HL-60/S4 treated with retinoic acid at 250 ng/mL for 4 days and 3 days (cell line): ENCODE data around the gene VPS8.

Source experiments
- in situ Hi-C: fragments of 300-500 bp; cut with MboI; formaldehyde crosslinking; loops from 2 replicates; pipeline ENCODE4 v1.7.0; 2022; ENCODE audit warnings: low sequenced_read_pairs

VPS8 gene

DNA sequence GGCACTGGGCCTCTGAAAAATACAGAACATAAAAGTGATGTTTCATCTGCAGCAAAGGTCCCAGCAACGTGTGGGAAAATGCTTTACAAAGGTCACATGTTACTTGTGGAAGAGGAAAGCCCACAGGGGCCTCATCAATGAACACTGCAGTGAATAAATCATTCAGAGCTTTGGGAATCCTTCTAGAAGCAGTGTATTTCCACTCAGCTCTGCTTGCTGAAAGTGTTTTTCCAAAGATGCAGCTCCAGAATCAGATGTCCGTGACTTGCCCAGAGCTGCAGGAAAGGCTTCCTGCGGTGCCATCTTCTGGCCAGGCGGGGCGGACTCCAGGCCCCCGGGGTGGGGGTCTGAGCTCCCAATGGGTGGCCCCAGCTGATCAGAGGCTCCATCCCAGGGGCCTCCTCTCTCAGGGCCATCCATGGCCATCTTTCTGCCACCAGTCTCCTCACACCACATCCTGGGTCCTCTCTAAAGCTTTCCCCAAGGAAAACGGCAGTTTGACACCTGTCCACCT lies 259.4 kb downstream of the VPS8 start:
- in situ Hi-C loops, result no loop called here

DNA sequence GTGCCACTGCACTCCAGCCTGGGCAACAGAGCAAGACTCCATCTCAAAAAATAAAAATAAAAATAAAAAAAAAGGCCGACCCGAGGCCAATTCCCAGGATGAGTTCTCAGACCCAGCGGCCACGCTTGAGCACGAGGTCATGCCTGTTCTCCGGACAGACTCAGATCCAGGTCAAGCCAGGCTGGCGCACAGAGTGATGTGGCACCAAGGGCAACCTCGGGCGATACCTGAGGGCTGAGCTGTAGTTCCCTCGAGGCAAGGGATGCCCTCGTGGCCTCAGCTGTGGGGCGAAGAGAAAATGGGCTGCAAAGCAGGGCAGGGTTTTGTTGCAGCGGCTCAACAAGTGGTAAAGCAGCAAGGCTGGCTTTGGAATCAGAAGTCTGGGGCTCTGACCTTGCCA lies 263.6 kb downstream of the VPS8 start:
- in situ Hi-C loops, result no loop called here

GRCh38 chr3:185076219-185076618 lies 264.3 kb downstream of the VPS8 start:
- in situ Hi-C loops, result no loop called here

- in situ Hi-C loops, result no loop called here
These were observed 267.7 kb downstream of the VPS8 start for GRCh38 chr3:185079625-185080024.

DNA sequence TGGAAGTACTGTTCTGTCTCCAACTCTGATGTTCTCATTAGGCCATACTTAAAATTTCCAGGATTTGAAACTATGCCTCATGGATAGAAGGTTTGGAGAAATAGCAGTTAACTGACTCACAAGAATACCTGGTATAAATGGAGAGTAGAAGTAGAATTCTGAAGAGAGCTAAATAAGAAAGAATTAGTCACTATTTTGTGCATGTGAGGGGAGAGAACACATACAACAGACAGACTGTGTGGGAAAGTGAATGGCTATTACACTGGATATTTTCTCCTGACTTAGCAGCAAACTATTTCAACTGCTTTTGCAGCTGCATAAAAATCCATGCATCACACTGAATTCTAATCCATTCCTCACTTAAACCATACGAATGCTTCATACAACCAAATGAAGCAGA lies 269.6 kb downstream of the VPS8 start:
- in situ Hi-C loops, result no loop called here

- in situ Hi-C loops, result no loop called here
These were observed 270.2 kb downstream of the VPS8 start for GRCh38 chr3:185082149-185082548.

- in situ Hi-C loops, result no loop called here
These were observed 270.9 kb downstream of the VPS8 start for GRCh38 chr3:185082829-185083228.

- in situ Hi-C loops, result no loop called here
These were observed 272.4 kb downstream of the VPS8 start for GRCh38 chr3:185084402-185084801.

- in situ Hi-C loops, result no loop called here
These were observed 272.9 kb downstream of the VPS8 start for GRCh38 chr3:185084901-185085300.

GRCh38 chr3:185087419-185087818 lies 275.5 kb downstream of the VPS8 start:
- in situ Hi-C loops, result no loop called here

DNA sequence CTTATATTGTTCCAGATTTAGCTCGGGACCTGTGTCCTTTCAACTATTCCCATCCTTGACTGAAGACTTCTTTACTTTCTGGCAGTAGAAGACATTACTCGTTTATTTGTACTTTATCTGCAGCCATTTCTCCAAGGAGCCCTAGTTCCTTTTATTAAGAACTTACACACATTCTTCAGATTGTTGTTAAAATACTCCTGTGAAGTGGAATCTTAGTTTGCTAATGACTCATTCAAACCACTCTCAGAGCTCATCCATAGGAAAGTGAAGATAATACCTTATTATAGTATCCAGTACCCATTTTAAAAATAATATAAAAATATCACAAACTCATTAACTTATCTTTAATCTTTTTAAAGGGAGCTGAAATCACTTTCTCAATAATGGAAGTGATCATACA lies 277.4 kb downstream of the VPS8 start:
- in situ Hi-C loops, result no loop called here

DNA sequence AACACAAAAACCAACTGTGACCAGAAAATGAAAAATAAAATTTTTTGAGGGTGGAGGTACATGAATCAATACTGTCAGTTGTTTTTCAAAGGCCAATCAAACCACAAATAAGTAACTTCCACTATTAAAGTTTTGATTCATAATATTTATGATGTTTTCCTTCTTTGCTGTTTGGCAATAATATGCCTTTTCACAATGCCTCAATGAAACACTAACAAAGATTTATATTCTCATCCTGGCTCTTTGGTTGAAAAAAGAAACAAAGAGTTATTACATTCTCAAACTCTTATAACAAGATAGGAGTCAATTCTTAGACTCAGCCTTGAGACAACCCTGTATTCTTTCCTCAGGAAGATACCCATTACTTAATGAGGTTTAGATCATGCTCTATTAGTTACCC lies 277.8 kb downstream of the VPS8 start:
- in situ Hi-C loops, result no loop called here

DNA sequence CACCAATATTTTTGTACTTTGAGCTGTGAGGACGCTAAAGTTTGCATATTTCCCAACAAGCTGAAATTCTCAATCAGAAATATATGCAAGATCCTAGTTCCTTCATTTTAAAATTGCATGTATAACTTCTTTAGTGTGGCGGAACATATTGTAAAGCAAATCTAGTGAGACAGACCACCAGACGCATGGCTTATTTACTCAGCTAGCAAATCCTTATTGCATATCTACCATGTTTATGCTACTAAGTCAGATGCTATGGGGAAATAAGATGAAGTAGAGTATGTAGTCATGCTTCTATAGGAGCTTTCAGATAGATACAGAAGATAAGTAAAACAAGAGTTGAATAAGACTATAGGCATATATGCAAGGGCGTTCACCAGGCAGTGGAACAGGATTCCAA lies 278.8 kb downstream of the VPS8 start:
- in situ Hi-C loops, result no loop called here

GRCh38 chr3:185093116-185093515 lies 281.1 kb downstream of the VPS8 start:
- in situ Hi-C loops, result no loop called here

GRCh38 chr3:185094697-185095096 lies 282.7 kb downstream of the VPS8 start:
- in situ Hi-C loops, result no loop called here
